HL-60/S4 treated with retinoic acid at 250 ng/mL for 4 days and 3 days (cell line): ENCODE data around the gene EML1.

Source experiments
- in situ Hi-C: fragments of 300-500 bp; cut with MboI; formaldehyde crosslinking; loops from 2 replicates; pipeline ENCODE4 v1.7.0; 2022; ENCODE audit warnings: low sequenced_read_pairs

EML1 gene

DNA sequence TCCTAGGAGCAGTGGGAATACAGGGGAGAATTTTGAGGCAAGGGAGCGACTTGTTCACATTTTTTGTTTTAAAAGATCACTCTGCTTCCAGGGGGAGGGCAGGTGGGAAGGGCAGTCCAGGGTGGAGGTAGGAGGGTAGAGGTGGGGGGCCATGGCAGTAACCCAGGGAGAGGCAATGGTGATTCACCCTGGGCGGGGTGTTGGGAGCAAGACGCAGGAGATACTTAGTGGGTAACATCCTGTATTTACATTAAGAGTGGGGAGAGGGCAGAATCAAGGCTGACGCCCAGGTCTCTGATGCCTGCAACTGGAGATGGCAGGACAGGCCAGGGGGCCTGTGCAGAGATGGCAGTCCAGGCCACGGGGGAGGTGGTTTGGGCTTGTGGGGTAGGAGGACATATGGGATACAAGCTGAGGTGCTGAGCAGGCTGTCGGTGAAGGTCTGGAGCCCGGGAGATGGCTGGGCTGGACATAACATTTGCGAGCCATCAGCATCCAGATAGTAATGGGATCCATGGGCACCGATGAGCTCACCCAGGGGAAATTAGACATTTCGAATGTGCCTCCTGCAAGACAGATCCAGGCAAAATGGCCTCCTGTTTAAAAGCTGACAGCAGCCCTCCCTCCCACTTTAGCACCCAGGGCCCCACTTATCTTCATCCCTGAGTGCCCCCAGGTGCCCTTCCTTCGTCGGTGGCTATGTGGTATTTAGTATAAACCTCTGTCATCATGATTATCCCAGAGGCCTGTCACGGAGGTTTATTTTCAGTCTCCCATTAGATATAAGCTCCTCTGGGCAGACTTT lies 9.3 kb downstream of the EML1 start:
- in situ Hi-C loops = no loop called here

- in situ Hi-C loops = no loop called here
These were observed 10.0 kb downstream of the EML1 start for GRCh38 chr14:99803106-99803775.

DNA sequence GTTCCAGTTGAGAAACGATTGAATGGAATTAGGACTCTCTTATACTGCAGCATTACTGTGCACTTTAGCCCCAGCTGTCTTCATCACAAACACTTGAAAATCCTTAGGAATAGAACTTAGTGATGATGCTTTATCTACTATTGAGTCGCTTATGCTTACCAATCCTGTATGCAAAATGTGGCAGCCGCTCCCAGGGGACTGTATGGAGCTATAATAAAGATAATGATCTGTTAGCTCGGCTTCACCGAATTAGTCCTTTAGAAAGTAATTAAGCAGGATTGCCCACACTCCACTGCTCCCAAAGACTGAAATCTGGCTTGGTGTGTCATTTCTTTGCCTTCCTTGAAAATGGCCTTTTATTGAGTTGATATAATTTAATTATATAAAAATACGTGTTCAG lies 10.6 kb downstream of the EML1 start:
- in situ Hi-C loops = no loop called here

DNA sequence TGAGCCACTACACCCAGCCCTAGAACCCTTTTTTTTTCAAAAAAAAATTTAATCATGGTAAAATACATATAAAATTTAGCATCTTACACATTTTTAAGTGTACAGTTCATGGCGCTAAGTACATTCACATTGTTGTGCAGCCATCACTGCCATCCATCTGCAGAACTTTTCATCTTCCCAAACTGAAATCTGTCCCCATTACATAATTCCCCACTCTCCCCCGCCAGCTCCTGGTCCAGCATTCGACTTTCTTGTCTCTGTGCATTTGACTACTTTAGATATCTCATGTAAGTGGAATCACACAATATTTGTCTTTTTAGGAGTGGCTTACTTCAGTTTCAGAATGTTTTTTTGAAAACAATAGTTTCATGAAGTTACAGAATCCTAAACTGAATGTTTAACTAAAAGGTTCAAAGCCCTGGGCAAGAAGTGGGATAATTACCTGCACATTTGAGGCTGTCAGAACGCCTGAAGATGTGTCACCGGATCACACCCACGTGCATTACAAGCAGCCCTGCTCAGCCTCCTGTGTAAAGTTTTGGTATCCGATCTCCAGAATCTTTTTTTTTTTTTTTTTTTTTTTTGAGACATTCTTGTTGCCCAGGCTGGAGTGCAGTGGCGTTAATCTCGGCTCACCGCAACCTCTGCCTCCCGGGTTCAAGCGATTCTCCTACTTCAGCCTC lies 12.7 kb downstream of the EML1 start:
- in situ Hi-C loops = no loop called here

GRCh38 chr14:99806836-99807235 lies 13.6 kb downstream of the EML1 start:
- in situ Hi-C loops = no loop called here

GRCh38 chr14:99807413-99808153 lies 14.4 kb downstream of the EML1 start:
- in situ Hi-C loops = no loop called here

DNA sequence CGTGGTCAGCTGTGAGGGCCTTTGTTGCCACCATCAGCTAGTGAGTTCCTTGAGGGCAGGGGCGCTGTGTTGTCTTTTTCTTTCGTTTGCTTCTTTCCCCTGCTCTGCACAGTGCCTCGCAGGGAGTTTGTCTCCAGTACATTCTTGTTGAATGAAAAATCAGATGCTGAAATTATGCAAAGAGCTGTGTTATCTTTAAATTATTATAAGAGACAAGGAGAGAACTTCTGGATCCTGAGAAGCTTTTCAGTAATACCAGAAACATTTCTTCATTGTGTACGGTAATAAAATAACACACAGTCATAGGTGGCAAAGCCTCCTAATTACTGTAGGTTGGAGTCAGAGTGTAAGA lies 14.9 kb downstream of the EML1 start:
- in situ Hi-C loops = no loop called here

DNA sequence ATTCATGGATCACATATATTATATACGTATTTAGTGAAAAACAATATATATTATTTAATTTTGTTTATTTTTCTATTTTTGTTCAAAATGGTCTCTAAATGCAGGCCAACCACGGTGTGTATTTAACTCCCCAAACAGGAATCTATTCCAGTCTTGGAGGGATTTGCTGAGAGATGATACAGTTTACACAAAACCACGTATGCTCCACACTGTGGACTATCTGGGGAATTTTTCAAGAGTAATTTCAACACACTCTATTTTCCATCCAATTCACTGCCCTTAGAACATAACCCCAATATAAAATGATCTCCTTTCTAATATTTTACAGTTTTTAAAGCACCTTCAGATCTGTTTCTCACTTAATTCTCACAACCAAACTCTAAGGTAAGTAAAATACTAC lies 15.3 kb downstream of the EML1 start:
- in situ Hi-C loops = no loop called here

- in situ Hi-C loops = no loop called here
These were observed 16.1 kb downstream of the EML1 start for GRCh38 chr14:99809360-99809759.

DNA sequence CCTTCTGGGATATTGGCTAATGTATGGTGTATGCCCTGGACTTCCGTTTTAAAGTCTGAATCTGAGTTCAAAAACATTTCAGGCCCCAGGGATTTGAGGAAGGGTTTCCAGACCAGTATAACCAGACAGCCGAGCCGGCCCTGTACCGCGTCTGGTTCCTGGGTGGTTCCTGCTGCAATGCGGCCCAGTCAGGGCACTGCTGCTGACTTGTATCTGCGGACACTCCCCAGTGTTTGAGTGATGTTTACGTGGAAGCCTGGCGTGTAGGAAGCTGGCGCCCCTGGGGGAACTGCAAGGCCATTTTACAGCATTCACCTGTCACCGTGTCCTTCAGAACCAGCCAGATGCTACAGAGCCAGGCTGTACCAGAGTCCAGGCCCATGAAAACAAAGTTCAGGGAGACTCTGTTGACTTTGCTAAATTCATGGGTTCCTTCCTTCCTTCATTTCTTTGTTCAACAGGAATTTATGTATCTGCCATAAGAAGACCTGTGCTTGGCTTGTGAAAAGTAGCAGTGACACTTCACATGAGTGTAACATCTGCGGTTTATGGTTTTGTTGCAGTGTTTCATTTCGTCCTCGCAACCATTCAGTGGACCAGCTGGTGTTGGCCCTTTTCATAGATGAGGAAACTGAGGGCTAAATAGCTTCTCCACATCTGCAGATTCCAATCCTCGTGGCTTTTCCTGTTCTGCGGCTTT lies 16.8 kb downstream of the EML1 start:
- in situ Hi-C loops = no loop called here

DNA sequence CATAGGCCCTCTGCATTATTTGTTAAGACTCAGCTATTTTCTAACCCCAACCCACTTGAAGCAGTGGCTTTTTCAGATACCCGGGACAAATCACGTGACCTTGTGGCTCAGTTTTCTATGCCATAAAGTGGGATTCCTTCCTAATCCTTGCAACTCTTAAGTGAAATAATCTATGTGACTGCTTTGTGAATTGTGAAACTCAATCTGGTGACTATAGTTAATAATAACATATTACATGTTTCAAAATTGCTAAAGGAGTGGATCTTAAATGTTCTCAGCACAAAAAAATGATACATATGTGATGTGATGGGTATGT lies 17.3 kb downstream of the EML1 start:
- in situ Hi-C loops = no loop called here

DNA sequence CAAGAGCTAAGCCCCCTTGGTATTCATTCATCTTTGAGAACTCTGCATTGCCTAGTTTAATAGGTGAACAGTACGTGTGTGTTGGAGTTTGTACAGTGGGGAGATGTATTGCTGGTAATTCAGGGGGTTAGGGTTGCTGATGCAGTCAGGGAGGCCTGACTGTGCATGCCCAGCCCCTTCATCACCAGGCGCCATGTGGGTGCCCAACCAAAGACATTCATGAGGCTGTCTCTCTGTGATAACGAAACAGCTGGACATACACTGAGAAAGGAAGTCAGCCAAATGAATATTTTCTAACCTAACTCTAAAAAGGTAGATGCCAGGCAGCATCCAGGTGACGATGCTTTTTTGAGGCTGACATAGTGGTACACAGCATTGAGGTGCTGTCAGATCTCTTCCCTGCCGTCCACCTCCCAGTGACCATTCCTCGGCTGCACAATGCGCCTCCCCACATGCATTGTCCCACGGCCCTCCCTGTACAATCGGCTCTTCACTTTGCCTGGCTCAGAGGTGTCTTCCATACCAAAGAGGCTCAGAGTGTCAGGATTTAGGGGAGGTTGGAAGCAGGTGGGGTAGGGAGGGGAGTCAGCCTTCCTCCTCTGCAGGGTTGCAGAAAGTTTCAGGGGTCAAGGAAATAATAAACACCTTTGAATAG lies 19.0 kb downstream of the EML1 start:
- in situ Hi-C loops = no loop called here

- in situ Hi-C loops = no loop called here
These were observed 19.7 kb downstream of the EML1 start for GRCh38 chr14:99812892-99813291.

DNA sequence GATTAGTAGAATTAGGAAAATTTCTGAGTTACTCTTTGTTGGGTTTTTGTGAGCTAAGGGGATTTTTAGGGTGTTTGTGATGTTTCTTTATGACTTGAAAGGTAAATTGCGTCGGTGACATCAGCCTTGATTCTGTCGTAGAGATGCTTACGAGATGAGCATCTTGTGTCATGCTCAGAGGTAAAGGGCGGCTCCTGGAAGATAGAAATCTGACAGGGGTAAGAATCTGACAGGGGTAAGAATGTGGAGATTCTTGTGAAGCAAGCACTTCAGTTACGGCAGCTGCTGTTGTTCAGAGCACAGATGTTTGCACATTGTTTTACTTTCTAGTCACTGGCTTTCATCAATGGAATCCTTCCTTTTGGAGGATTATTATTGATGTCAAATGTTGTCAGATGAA lies 22.5 kb downstream of the EML1 start:
- in situ Hi-C loops = no loop called here

DNA sequence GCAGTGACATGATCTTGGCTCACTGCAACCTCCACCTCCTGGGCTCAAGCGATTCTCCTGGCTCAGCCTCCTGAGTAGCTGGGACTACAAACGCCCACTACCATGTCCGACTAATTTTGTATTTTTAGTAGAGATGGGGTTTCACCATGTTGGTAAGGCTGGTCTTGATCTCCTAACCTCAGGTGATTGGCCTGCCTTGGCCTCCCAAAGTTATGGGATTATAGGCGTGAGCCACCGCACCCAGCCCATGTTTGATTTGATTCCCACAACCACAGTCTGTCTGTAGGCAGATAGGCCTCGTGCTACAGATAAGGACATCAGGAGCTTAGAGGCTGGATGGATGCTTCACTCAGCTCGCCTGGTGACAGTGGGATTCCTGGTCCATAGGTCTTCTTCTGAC lies 23.0 kb downstream of the EML1 start:
- in situ Hi-C loops = no loop called here

- in situ Hi-C loops = no loop called here
These were observed 23.4 kb downstream of the EML1 start for GRCh38 chr14:99816642-99817041.

- in situ Hi-C loops = no loop called here
These were observed 24.1 kb downstream of the EML1 start for GRCh38 chr14:99817331-99817730.

- in situ Hi-C loops = no loop called here
These were observed 25.4 kb downstream of the EML1 start for GRCh38 chr14:99818503-99819036.

- in situ Hi-C loops = no loop called here
These were observed 26.3 kb downstream of the EML1 start for GRCh38 chr14:99819514-99819913.

GRCh38 chr14:99820702-99821331 lies 27.6 kb downstream of the EML1 start:
- in situ Hi-C loops = no loop called here
